OCI-LY1 (cell line): ENCODE results near the gene OSER1.

Experiments
- H2AFZ ChIP-seq: fragments of 200-600 bp; sonication (generic), shearing (Covaris generic); 2 replicates; pipeline ENCODE4 v1.6.0; 2014; ENCODE audit warnings: antibody characterized with exemption, mild to moderate bottlenecking, low read length
- H3F3A ChIP-seq: fragments of 200-600 bp; sonication (generic), shearing (Covaris generic); 2 replicates; pipeline ENCODE4 v1.6.0; 2014; ENCODE audit warnings: mild to moderate bottlenecking, antibody characterized with exemption, low read length, moderate library complexity; ENCODE audit not compliant: insufficient read depth
- H3K27ac ChIP-seq: fragments of 200-600 bp; sonication (generic); 2 replicates; pipeline ENCODE4 v1.5.1; 2014; ENCODE audit warnings: low read length, mixed run types, mild to moderate bottlenecking, low read depth; ENCODE audit not compliant: poor library complexity, severe bottlenecking
- H3K27me3 ChIP-seq: fragments of 200-600 bp; sonication (generic); 2 replicates; pipeline ENCODE4 v1.6.0; 2014; ENCODE audit warnings: antibody characterized with exemption, mild to moderate bottlenecking, low read length, moderate library complexity; ENCODE audit not compliant: insufficient read depth
- H3K36me3 ChIP-seq: fragments of 200-600 bp; sonication (generic); 2 replicates; pipeline ENCODE4 v1.6.1; 2014; ENCODE audit warnings: mild to moderate bottlenecking, antibody characterized with exemption, low read length, moderate library complexity, mixed read lengths; ENCODE audit not compliant: insufficient read depth
- H3K4me1 ChIP-seq: fragments of 200-600 bp; sonication (generic); 2 replicates; pipeline ENCODE4 v1.5.1; 2014; ENCODE audit warnings: mild to moderate bottlenecking, low read length, moderate library complexity; ENCODE audit not compliant: insufficient read depth, severe bottlenecking
- H3K4me2 ChIP-seq: fragments of 200-600 bp; sonication (generic), shearing (Covaris generic); 2 replicates; pipeline ENCODE4 v1.6.1; 2014; ENCODE audit warnings: low read length
- H3K4me3 ChIP-seq: fragments of 200-600 bp; sonication (generic); 2 replicates; pipeline ENCODE4 v1.5.1; 2014; ENCODE audit warnings: low read length, low read depth, mild to moderate bottlenecking, mixed read lengths; ENCODE audit not compliant: poor library complexity, severe bottlenecking
- H3K79me2 ChIP-seq: fragments of 200-600 bp; shearing (Covaris generic); 2 replicates; pipeline ENCODE4 v1.6.1; 2016; ENCODE audit warnings: mixed run types, low read length, mixed read lengths; ENCODE audit not compliant: insufficient read depth
- H3K9ac ChIP-seq: fragments of 200-600 bp; sonication (generic), shearing (Covaris generic); 2 replicates; pipeline ENCODE4 v1.6.1; 2014; ENCODE audit warnings: mild to moderate bottlenecking, low read length, mixed read lengths
- H3K9me2 ChIP-seq: fragments of 200-600 bp; sonication (generic), shearing (Covaris generic); 2 replicates; pipeline ENCODE4 v1.6.1; 2014; ENCODE audit warnings: low read depth, mild to moderate bottlenecking, low read length, mixed read lengths
- H3K9me3 ChIP-seq: fragments of 200-600 bp; shearing (Covaris generic); 2 replicates; pipeline ENCODE4 v1.6.1; 2014; ENCODE audit warnings: low read length, mixed read lengths
- H4K20me1 ChIP-seq: fragments of 200-600 bp; sonication (generic), shearing (Covaris generic); 2 replicates; pipeline ENCODE4 v1.6.0; 2016; ENCODE audit warnings: mild to moderate bottlenecking, low read length; ENCODE audit not compliant: insufficient read depth
- EZH2 ChIP-seq: fragments of 200-600 bp; sonication (generic), shearing (Covaris generic); IDR thresholded peaks from 2 replicates; pipeline ENCODE4 v1.8.0; 2017; ENCODE audit warnings: borderline replicate concordance, mixed run types, mild to moderate bottlenecking, antibody characterized with exemption, low read length, moderate library complexity, mixed read lengths
- TF ChIP-seq, protein P1 (sequence below): fragments of 200-600 bp; sonication (generic), shearing (Covaris generic); IDR thresholded peaks from 2 replicates; pipeline ENCODE4 v1.5.1; 2017; ENCODE audit warnings: mild to moderate bottlenecking, antibody characterized with exemption, low read length, moderate library complexity, mixed read lengths

Gene OSER1

DNA sequence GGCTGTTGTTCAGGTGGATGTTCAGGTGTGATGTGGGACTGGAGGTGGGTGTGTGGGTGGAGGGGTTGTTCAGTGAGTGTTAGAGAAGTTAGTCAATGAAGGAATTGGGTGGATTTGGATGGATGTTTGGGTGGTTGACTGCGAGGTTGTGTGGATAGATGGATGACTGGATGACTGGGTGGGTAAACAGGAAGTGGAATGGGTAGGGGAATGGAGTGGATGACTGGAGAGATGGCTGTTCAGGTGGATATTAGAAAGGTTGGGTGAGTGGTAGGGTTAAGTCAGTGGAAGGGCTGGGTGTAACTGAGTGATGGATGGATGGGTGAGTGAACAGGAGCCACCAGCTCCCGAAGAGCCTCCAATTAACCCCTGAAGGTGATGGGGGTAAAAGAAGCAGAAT lies 51.4 kb downstream of the OSER1 start:
- TF ChIP-seq, protein P1, sequence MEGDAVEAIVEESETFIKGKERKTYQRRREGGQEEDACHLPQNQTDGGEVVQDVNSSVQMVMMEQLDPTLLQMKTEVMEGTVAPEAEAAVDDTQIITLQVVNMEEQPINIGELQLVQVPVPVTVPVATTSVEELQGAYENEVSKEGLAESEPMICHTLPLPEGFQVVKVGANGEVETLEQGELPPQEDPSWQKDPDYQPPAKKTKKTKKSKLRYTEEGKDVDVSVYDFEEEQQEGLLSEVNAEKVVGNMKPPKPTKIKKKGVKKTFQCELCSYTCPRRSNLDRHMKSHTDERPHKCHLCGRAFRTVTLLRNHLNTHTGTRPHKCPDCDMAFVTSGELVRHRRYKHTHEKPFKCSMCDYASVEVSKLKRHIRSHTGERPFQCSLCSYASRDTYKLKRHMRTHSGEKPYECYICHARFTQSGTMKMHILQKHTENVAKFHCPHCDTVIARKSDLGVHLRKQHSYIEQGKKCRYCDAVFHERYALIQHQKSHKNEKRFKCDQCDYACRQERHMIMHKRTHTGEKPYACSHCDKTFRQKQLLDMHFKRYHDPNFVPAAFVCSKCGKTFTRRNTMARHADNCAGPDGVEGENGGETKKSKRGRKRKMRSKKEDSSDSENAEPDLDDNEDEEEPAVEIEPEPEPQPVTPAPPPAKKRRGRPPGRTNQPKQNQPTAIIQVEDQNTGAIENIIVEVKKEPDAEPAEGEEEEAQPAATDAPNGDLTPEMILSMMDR = no peak
- no peak for TF ChIP-seq EZH2
- Histone ChIP-seq H3K27me3 (no peaks in the 10 kb centered on the region), H3K9me3 (no peaks in the 10 kb centered on the region), H3K4me2 (no peak overlapping the region), H3K9me2 (no peaks in the 10 kb centered on the region), H3F3A (no peaks in the 10 kb centered on the region), H4K20me1 (no peaks in the 10 kb centered on the region), H3K36me3 (no peaks in the 10 kb centered on the region), H3K4me1 (no peaks in the 10 kb centered on the region), H3K79me2 (no peaks in the 10 kb centered on the region), H2AFZ (no peak overlapping the region), H3K4me3 (no peak overlapping the region), H3K9ac (no peak overlapping the region), H3K27ac (no peak overlapping the region)

DNA sequence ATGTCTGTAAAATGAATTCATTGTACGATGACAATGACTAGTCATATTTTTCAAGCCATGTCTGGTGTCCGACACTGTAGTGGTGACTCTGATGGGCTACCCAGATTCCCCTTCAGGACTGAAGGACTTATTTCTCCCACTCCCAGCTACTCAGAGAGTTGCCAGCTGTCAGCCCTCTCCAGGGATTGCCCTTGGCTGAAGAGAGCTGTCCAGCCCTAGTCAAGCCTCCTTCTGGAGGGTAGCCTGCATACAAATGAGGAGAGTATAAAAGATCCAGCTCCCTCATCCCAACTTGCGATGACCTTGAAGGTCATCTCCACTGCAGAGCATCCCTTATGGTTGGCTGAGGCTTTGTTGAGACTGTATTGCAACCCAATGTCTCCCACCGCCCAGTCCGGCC lies 53.5 kb downstream of the OSER1 start:
- Histone ChIP-seq H3K9ac (no peak overlapping the region), H3K9me3 (no peaks in the 10 kb centered on the region), H2AFZ (no peak overlapping the region), H3K4me3 (no peak overlapping the region), H3K36me3 (no peaks in the 10 kb centered on the region), H4K20me1 (no peaks in the 10 kb centered on the region), H3K27ac (no peak overlapping the region), H3F3A (no peaks in the 10 kb centered on the region), H3K4me2 (no peak overlapping the region), H3K9me2 (no peaks in the 10 kb centered on the region), H3K79me2 (no peaks in the 10 kb centered on the region), H3K4me1 (no peaks in the 10 kb centered on the region), H3K27me3 (no peaks in the 10 kb centered on the region)
- TF ChIP-seq, protein P1 = no peak
- TF ChIP-seq EZH2 = no peak

DNA sequence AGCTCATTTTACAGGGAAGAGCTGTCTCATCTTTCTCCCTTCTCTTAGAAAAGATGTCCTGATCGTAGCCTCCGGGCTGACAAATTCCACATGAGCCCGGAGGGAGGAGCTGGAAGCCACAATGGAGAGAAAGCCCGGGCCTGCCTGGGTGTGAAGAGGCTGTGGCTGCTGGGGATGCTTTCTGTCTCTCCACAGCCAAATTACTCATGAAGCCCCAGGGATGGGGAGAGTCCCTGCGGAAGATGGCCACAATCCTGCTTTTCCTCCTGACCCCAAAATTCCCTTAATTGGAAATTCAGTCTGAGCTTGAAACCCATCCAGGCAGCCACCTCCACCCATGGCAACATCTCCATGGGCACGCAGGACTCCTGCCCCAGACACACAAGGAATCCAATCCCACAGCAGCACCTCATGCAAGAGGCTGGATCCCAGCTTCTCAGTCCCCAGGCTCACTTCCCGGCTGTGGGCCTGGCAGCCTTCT lies 56.0 kb downstream of the OSER1 start:
- H3K9me3 ChIP-seq = no peaks in the 10 kb centered on the region
- H3K4me3 ChIP-seq = no peak overlapping the region
- no peak overlapping the region for H3K9ac ChIP-seq
- H2AFZ ChIP-seq = no peak overlapping the region
- no peaks in the 10 kb centered on the region for H3K9me2 ChIP-seq
- no peaks in the 10 kb centered on the region for H3K4me1 ChIP-seq
- no peaks in the 10 kb centered on the region for H3K36me3 ChIP-seq
- no peaks in the 10 kb centered on the region for H3F3A ChIP-seq
- H3K27ac ChIP-seq = no peak overlapping the region
- no peaks in the 10 kb centered on the region for H3K79me2 ChIP-seq
- no peak overlapping the region for H3K4me2 ChIP-seq
- H3K27me3 ChIP-seq = no peaks in the 10 kb centered on the region
- no peak for TF ChIP-seq EZH2
- TF ChIP-seq, protein P1 = no peak
- no peaks in the 10 kb centered on the region for H4K20me1 ChIP-seq
